T-helper 9 cell (primary cell): ENCODE measurements around the gene GNG12.

Source experiments
- DNase-seq: peaks from one replicate; pipeline ENCODE4 v3.0.0-alpha.2; 2020

Gene GNG12

GRCh38 chr1:67814121-67814772 is 19.0 kb downstream of the GNG12 start:
- DNase-seq: no peak

- no peak for DNase-seq
These were observed 21.0 kb downstream of the GNG12 start for GRCh38 chr1:67812226-67812625.

- DNase-seq: no peak
These were observed 21.5 kb downstream of the GNG12 start for GRCh38 chr1:67811781-67812180.

GRCh38 chr1:67809887-67810286 is 23.4 kb downstream of the GNG12 start:
- DNase-seq: no peak

- DNase-seq: no peak
These were observed 26.0 kb downstream of the GNG12 start for GRCh38 chr1:67807282-67807681.

GRCh38 chr1:67804710-67805109 is 28.6 kb downstream of the GNG12 start:
- DNase-seq: no peak

GRCh38 chr1:67803380-67804279 is 29.6 kb downstream of the GNG12 start:
- DNase-seq: no peak

DNA sequence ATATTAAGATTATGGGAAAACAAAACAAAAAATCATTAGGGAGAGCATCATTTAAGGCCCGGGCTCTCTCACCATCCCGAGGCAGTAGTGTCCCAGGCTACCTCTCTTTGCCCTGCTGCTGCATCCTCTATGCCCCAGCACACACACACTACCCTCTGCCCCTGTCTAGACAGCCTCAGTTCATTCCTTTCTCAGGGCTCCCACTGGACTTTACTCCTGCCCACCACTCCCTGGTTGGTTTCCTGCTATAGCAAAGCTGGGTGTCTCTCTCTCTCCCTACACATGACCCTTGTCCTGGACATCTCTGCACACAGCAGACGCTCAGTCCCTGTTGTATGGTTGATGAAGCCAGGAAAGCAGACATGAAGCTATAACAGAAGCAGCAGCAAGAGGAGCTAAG is 30.7 kb downstream of the GNG12 start:
- DNase-seq: no peak

GRCh38 chr1:67801903-67802302 is 31.4 kb downstream of the GNG12 start:
- DNase-seq: no peak

- DNase-seq: no peak
These were observed 37.9 kb downstream of the GNG12 start for GRCh38 chr1:67795179-67795912.

GRCh38 chr1:67793562-67793961 is 39.7 kb downstream of the GNG12 start:
- no peak for DNase-seq

DNA sequence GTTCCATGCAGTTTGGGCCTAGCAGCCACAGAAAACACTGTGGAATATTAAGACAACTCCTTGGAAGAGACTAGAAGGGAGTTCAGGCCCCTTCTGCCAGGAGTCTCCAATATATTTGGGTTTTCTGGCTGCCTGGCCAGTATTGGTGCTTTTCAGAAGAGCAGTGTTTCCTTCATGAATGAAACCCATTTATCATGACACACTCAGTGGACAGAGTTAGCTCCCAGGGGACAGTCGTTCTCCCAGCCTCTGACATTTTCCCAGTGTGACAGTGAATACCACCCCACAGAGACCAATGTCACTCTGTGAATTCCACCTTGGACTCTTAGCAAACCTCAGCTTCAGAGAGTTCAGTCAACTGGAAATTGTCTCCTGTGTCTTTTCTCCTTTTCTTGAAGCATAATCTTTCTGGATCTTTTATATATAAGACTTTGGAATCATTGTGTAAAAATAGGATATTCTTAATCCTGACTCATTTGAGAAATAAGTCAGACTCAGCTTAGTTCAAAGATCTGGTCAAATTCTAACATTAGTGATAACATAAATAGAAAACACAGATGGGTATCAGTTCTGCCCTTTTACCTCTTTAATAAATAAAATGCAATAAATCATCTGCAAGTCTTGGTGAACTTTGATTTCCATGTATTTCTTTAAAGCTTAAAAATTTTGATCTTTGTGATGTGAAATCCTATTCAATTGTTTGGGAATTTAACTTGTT is 40.4 kb downstream of the GNG12 start:
- no peak for DNase-seq

GRCh38 chr1:67792103-67792502 is 41.2 kb downstream of the GNG12 start:
- DNase-seq: no peak

GRCh38 chr1:67791686-67792085 is 41.6 kb downstream of the GNG12 start:
- no peak for DNase-seq

GRCh38 chr1:67791261-67791660 is 42.0 kb downstream of the GNG12 start:
- DNase-seq: no peak

- DNase-seq: no peak
These were observed 43.0 kb downstream of the GNG12 start for GRCh38 chr1:67790201-67790692.

- DNase-seq: no peak
These were observed 43.7 kb downstream of the GNG12 start for GRCh38 chr1:67789551-67789950.

DNA sequence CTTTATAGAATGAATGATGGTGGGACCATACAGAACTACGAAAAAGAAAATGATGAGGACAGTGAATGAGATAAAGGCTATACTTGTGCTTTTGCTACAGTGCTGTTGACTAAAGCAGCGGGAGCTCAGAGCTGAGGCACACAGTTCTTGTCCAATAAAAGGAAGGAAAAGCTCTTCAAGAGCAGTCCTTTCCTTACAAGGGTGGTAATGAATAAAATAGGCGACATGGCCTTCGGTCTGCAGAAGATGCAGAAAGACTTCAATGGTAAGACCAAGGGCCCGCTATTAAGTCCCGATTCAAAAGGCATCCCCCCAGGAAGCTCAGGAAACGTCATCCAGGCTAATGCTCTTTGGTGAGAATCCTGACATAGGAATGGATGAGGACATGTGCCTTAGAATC is 44.4 kb downstream of the GNG12 start:
- no peak for DNase-seq

- DNase-seq: no peak
These were observed 45.0 kb downstream of the GNG12 start for GRCh38 chr1:67788238-67788790.

DNA sequence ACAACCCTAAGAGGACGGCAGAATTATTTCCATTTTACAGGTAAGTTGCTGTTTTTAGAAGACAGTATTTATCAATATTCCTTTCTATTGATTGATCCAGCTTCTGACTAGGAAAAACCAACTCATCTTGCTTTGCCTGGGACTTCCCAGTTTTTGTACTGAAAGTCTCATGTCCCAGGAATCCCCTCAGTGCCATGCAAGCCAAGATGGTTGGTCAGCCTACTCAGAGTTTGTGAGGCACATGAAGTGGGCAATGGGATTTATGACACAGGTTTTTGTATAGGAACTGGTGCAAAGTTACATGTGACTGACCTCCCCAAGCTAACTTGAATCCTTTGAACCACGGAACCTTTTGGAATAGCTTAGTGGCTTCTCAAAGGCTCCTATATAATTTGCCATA is 45.5 kb downstream of the GNG12 start:
- no peak for DNase-seq

- no peak for DNase-seq
These were observed 47.2 kb downstream of the GNG12 start for GRCh38 chr1:67785847-67786753.
